Naive B cell (primary cell): Measurements from ENCODE around the gene FAM20A. TPM values are rescaled to one million over a fixed set of nuclear protein-coding genes. Genes with fewer than 3 reads are reported as not detected.
A peak's percentile ranks its signal among the peaks of the same experiment; 100 is the strongest.

Experiments used
- ATAC-seq, 2 donors: fragments of 150-1000 bp; cut with Tn5 transposase; 2 replicates each; pipeline ENCODE4 v1.10.0; 2021; ENCODE audit warnings: low read depth in 2 of 2, mild to moderate bottlenecking in 2 of 2, moderate library complexity in 2 of 2
- DNase-seq: peaks from one replicate; pipeline ENCODE4 v3.0.0; 2022
- H3K27ac Mint-ChIP-seq, 6 donors: one replicate each; pipeline ENCODE4 v1.8.0; 2020 to 2022; ENCODE audit warnings: mild to moderate bottlenecking in 6 of 6, mixed read lengths in 6 of 6, moderate library complexity in 5 of 6, inconsistent platforms in 2 of 6
- H3K27me3 Mint-ChIP-seq, 3 donors: one replicate each; pipeline ENCODE4 v1.8.0; 2021 to 2022; ENCODE audit warnings: mixed read lengths in 3 of 3, mild to moderate bottlenecking in 1 of 3
- H3K36me3 Mint-ChIP-seq, 2 donors: one replicate each; pipeline ENCODE4 v1.8.0; 2020 to 2022; ENCODE audit warnings: mixed read lengths in 2 of 2, inconsistent platforms in 1 of 2, mild to moderate bottlenecking in 1 of 2
- H3K4me1 Mint-ChIP-seq, 3 donors: one replicate each; pipeline ENCODE4 v1.8.0; 2020 to 2022; ENCODE audit warnings: mixed read lengths in 3 of 3, inconsistent platforms in 1 of 3, mild to moderate bottlenecking in 1 of 3, moderate library complexity in 1 of 3
- H3K4me3 Mint-ChIP-seq, 8 donors: one replicate each; pipeline ENCODE4 v1.8.0; 2020 to 2022; ENCODE audit warnings: mild to moderate bottlenecking in 8 of 8, mixed read lengths in 8 of 8, moderate library complexity in 8 of 8, inconsistent platforms in 2 of 8
- H3K9me3 Mint-ChIP-seq, 7 donors: one replicate each; pipeline ENCODE4 v1.8.0; 2020 to 2022; ENCODE audit warnings: mixed read lengths in 7 of 7, mild to moderate bottlenecking in 5 of 7, inconsistent platforms in 2 of 7, moderate library complexity in 1 of 7
- polyA plus RNA-seq, 6 donors: library from polyadenylated mRNA; unstranded; fragments of 300-500 nt; fragmentation: Illumina TruSeq; gene quantifications; one replicate each; pipeline ENCODE4 v1.2.3, GENCODE V29; 2021; ENCODE audit warnings: low read depth in 6 of 6

The FAM20A gene
- polyA plus RNA-seq, 6 donors from 2014 or later = 0.11 to 0.13 TPM; not detected in 4

GRCh38 chr17:68514831-68515635, 86.1 kb downstream of the FAM20A start:
- Mint-ChIP-seq H3K27ac (peak overlapping the region; percentile 18 to 99 (median 91)), H3K4me1 (peaks cover 50 to 58% (median 53%) of the 10 kb centered on the region in 3 donors), H3K4me3 (peak overlapping the region in 6 of 8 donors; percentile 21 to 100 (median 46)), H3K9me3 (peaks cover 0 to 2% (median 0%) of the 10 kb centered on the region in 7 donors), H3K36me3 (peaks cover 15 to 33% of the 10 kb centered on the region in 2 donors), H3K27me3 (no peaks in the 10 kb centered on the region)
- ATAC-seq = no peak
- peak; percentile 36 for DNase-seq

GRCh38 chr17:68513932-68514331, 87.2 kb downstream of the FAM20A start:
- Mint-ChIP-seq H3K36me3 (peaks cover 12 to 27% of the 10 kb centered on the region in 2 donors), H3K9me3 (peaks cover 0 to 2% (median 0%) of the 10 kb centered on the region in 7 donors), H3K4me3 (peak overlapping the region; percentile 91 to 100 (median 98)), H3K4me1 (peaks cover 40 to 49% (median 48%) of the 10 kb centered on the region in 3 donors), H3K27me3 (no peaks in the 10 kb centered on the region), H3K27ac (peak overlapping the region; percentile 48 to 100 (median 99))
- no peak for ATAC-seq
- no peak for DNase-seq

GRCh38 chr17:68512960-68513474, 88.2 kb downstream of the FAM20A start:
- H3K9me3 Mint-ChIP-seq = peaks cover 0 to 2% (median 0%) of the 10 kb centered on the region in 7 donors
- peaks cover 8 to 23% of the 10 kb centered on the region in 2 donors for H3K36me3 Mint-ChIP-seq
- peak overlapping the region; percentile 99 to 100 (median 99) for H3K27ac Mint-ChIP-seq
- no peaks in the 10 kb centered on the region for H3K27me3 Mint-ChIP-seq
- no peak for ATAC-seq
- peak overlapping the region; percentile 91 to 100 (median 98) for H3K4me3 Mint-ChIP-seq
- no peak for DNase-seq
- H3K4me1 Mint-ChIP-seq = peaks cover 35 to 46% (median 45%) of the 10 kb centered on the region in 3 donors

GRCh38 chr17:68512247-68512959, 88.8 kb downstream of the FAM20A start, which contains the start of gene PRKAR1A:
Gene PRKAR1A, plus strand, starts transcription at chr17:68512430. Its CDS starts 2,970 bp downstream, at chr17:68515400.
- Mint-ChIP-seq H3K9me3 (peaks cover 0 to 2% (median 0%) of the 10 kb centered on the region in 7 donors), H3K27ac (peak within 1 kb of the TSS; percentile 99 to 100 (median 100)), H3K4me3 (peak within 1 kb of the TSS; percentile 91 to 100 (median 99)), H3K36me3 (peaks cover 8 to 20% of the 10 kb centered on the region in 2 donors), H3K4me1 (peaks cover 35 to 42% (median 42%) of the 10 kb centered on the region in 3 donors), H3K27me3 (no peaks in the 10 kb centered on the region)
- peak; percentile 81 to 84 for ATAC-seq
- DNase-seq = peak; percentile 95

- Mint-ChIP-seq H3K4me1 (peaks cover 35 to 37% (median 36%) of the 10 kb centered on the region in 3 donors), H3K9me3 (peaks cover 0 to 2% (median 0%) of the 10 kb centered on the region in 7 donors), H3K27ac (peak overlapping the region; percentile 99 to 100 (median 100)), H3K4me3 (peak overlapping the region; percentile 91 to 100 (median 99)), H3K27me3 (no peaks in the 10 kb centered on the region), H3K36me3 (peaks cover 7 to 13% of the 10 kb centered on the region in 2 donors)
- ATAC-seq (peak; percentile 57 to 63), DNase-seq (peak; percentile 84)
Observed at GRCh38 chr17:68511671-68512246, 89.4 kb downstream of the FAM20A start.

- DNase-seq (no peak), ATAC-seq (no peak)
- Mint-ChIP-seq H3K36me3 (peaks cover 4 to 12% of the 10 kb centered on the region in 2 donors), H3K4me1 (peaks cover 33 to 35% (median 35%) of the 10 kb centered on the region in 3 donors), H3K9me3 (peaks cover 0 to 2% (median 0%) of the 10 kb centered on the region in 7 donors), H3K27ac (peak overlapping the region; percentile 61 to 99 (median 94)), H3K4me3 (peak overlapping the region; percentile 84 to 100 (median 91)), H3K27me3 (no peaks in the 10 kb centered on the region)
Observed at GRCh38 chr17:68511254-68511670, 89.9 kb downstream of the FAM20A start.

- H3K4me3 Mint-ChIP-seq = peak overlapping the region in 3 of 8 donors; percentile 65 to 100 (median 70)
Observed at GRCh38 chr17:68509141-68510057, 91.8 kb downstream of the FAM20A start.

GRCh38 chr17:68507576-68507975, 93.6 kb downstream of the FAM20A start:
- Mint-ChIP-seq H3K4me3 (no peak overlapping the region), H3K4me1 (peaks cover 5 to 9% (median 8%) of the 10 kb centered on the region in 3 donors), H3K9me3 (peaks cover 0 to 2% (median 0%) of the 10 kb centered on the region in 7 donors), H3K27me3 (no peaks in the 10 kb centered on the region), H3K27ac (no peak overlapping the region), H3K36me3 (no peaks in the 10 kb centered on the region)
- no peak for DNase-seq
- no peak for ATAC-seq

More at GRCh38 chr17:68509141-68510057, 91.8 kb downstream of the FAM20A start:
- ATAC-seq = no peak
- H3K9me3 Mint-ChIP-seq = peaks cover 0 to 2% (median 0%) of the 10 kb centered on the region in 7 donors
- peak overlapping the region in 5 of 6 donors; percentile 39 to 99 (median 77) for H3K27ac Mint-ChIP-seq
- peaks cover 22 to 26% (median 25%) of the 10 kb centered on the region in 3 donors for H3K4me1 Mint-ChIP-seq
- no peaks in the 10 kb centered on the region for H3K27me3 Mint-ChIP-seq
- no peak for DNase-seq
- peaks cover 0 to 8% of the 10 kb centered on the region in 2 donors for H3K36me3 Mint-ChIP-seq

GRCh38 chr17:68505951-68506350, 95.2 kb downstream of the FAM20A start:
- Mint-ChIP-seq H3K27ac (no peak overlapping the region), H3K4me1 (peaks cover 0 to 8% (median under 1%) of the 10 kb centered on the region in 3 donors), H3K27me3 (no peaks in the 10 kb centered on the region), H3K4me3 (peak overlapping the region in 1 of 8 donors; percentile 16), H3K36me3 (no peaks in the 10 kb centered on the region), H3K9me3 (peaks cover 0 to 2% (median 0%) of the 10 kb centered on the region in 7 donors)
- no peak for DNase-seq
- ATAC-seq = no peak

- Mint-ChIP-seq H3K9me3 (peaks cover 0 to 4% (median 0%) of the 10 kb centered on the region in 7 donors), H3K27me3 (no peaks in the 10 kb centered on the region), H3K36me3 (no peaks in the 10 kb centered on the region), H3K4me1 (peaks cover 20 to 28% (median 24%) of the 10 kb centered on the region in 3 donors), H3K27ac (peak overlapping the region in 1 of 6 donors; percentile 15), H3K4me3 (no peak overlapping the region)
- DNase-seq = no peak
- no peak for ATAC-seq
Observed at GRCh38 chr17:68501074-68501473, 100.1 kb downstream of the FAM20A start.

GRCh38 chr17:68499587-68499986, 101.6 kb downstream of the FAM20A start:
- Mint-ChIP-seq H3K27me3 (no peaks in the 10 kb centered on the region), H3K4me1 (peaks cover 20 to 28% (median 24%) of the 10 kb centered on the region in 3 donors), H3K4me3 (no peak overlapping the region), H3K9me3 (peaks cover 0 to 4% (median 0%) of the 10 kb centered on the region in 7 donors), H3K36me3 (no peaks in the 10 kb centered on the region), H3K27ac (peak overlapping the region in 1 of 6 donors; percentile 83)
- ATAC-seq (no peak), DNase-seq (no peak)
